Activated CD8-positive, alpha-beta T cell treated with anti-CD3 and anti-CD28 coated beads for 36 hours (primary cell): ENCODE results near the gene COL5A1. TPM values are rescaled to one million over a fixed set of nuclear protein-coding genes. Genes with fewer than 3 reads are reported as not detected.

ENCODE experiments used
- ATAC-seq: fragments of 200-7000 bp; cut with Tn5 transposase; one replicate; pipeline ENCODE4 v1.10.0; 2021; ENCODE audit warnings: mild to moderate bottlenecking, moderate library complexity
- CTCF ChIA-PET: fragments of 350-600 bp; sonication (Branson Sonifier 250); formaldehyde crosslinking; loops from one replicate; lab custom pipeline; 2021; ENCODE audit warnings: antibody characterized with exemption; lab: Charles Lee
- POLR2A ChIA-PET: fragments of 350-600 bp; sonication (Branson Sonifier 250); formaldehyde crosslinking; loops from one replicate; lab custom pipeline; 2021; ENCODE audit warnings: antibody characterized with exemption; lab: Charles Lee
- DNase-seq: peaks from one replicate; pipeline ENCODE4 v3.0.0-alpha.2; 2020
- H3K27ac Mint-ChIP-seq: one replicate; pipeline ENCODE4 v1.8.0; 2021; ENCODE audit warnings: mild to moderate bottlenecking, mixed read lengths
- H3K27me3 Mint-ChIP-seq: one replicate; pipeline ENCODE4 v1.8.0; 2021; ENCODE audit warnings: mixed read lengths
- H3K36me3 Mint-ChIP-seq: one replicate; pipeline ENCODE4 v1.8.0; 2021; ENCODE audit warnings: low read depth, mixed read lengths
- H3K4me1 Mint-ChIP-seq: one replicate; pipeline ENCODE4 v1.8.0; 2021; ENCODE audit warnings: low read depth, mixed read lengths
- H3K4me3 Mint-ChIP-seq: one replicate; pipeline ENCODE4 v1.8.0; 2021; ENCODE audit warnings: mild to moderate bottlenecking, moderate library complexity, mixed read lengths
- H3K9me3 Mint-ChIP-seq: one replicate; pipeline ENCODE4 v1.8.0; 2021; ENCODE audit warnings: mixed read lengths
- CTCF ChIP-seq: fragments of 200-600 bp; IDR thresholded peaks from one replicate; pipeline ENCODE4 v1.8.0; 2022; ENCODE audit warnings: antibody characterized with exemption, mild to moderate bottlenecking
- intact Hi-C: fragments of 100-400 bp; cut with micrococcal nuclease; formaldehyde crosslinking; loops from one replicate; pipeline ENCODE4 v1.10.0; 2022
- total RNA-seq, 2 experiments: library from RNA; stranded (reverse); gene quantifications; one replicate each; pipeline ENCODE4 v1.2.3, GENCODE V29; 2021

COL5A1 gene
- total RNA-seq, 2 experiments from 2014 or later: 0.29 to 0.34 TPM

- intact Hi-C loops: no loop called here
- POLR2A ChIA-PET: no interaction called here
- DNase-seq (no peak), ATAC-seq (no peak)
- H3K27me3 Mint-ChIP-seq: no peaks in the 10 kb centered on the region
- no peaks in the 10 kb centered on the region for H3K36me3 Mint-ChIP-seq
- no peak overlapping the region for H3K27ac Mint-ChIP-seq
- H3K4me1 Mint-ChIP-seq: no peaks in the 10 kb centered on the region
- peaks cover 4% of the 10 kb centered on the region for H3K9me3 Mint-ChIP-seq
- TF ChIP-seq CTCF: no peak
- CTCF ChIA-PET: no interaction called here
- no peak overlapping the region for H3K4me3 Mint-ChIP-seq
These were observed 13.5 kb downstream of the COL5A1 start for GRCh38 chr9:134655101-134655500.

GRCh38 chr9:134655586-134656333 is 14.2 kb downstream of the COL5A1 start:
- Mint-ChIP-seq H3K27me3 (no peaks in the 10 kb centered on the region), H3K36me3 (peaks cover under 1% of the 10 kb centered on the region), H3K9me3 (peaks cover 7% of the 10 kb centered on the region), H3K4me3 (no peak overlapping the region), H3K27ac (no peak overlapping the region), H3K4me1 (no peaks in the 10 kb centered on the region)
- intact Hi-C loops: no loop called here
- CTCF ChIA-PET: interaction anchor here (0.7 to 1.0 kb wide), 2 partner anchors 206 to 208 kb away, joined by 3 read pairs; no protein-coding TSS in a partner anchor
- no peak for ATAC-seq
- no peak for TF ChIP-seq CTCF
- POLR2A ChIA-PET: no interaction called here
- DNase-seq: no peak

GRCh38 chr9:134656334-134657006 is 14.9 kb downstream of the COL5A1 start:
- H3K27me3 Mint-ChIP-seq: no peaks in the 10 kb centered on the region
- intact Hi-C loops: no loop called here
- peaks cover 9% of the 10 kb centered on the region for H3K9me3 Mint-ChIP-seq
- ChIA-PET POLR2A (no interaction called here), CTCF (interaction anchor here (0.7 to 1.0 kb wide), 2 partner anchors 207 to 208 kb away, joined by 3 read pairs; no protein-coding TSS in a partner anchor)
- H3K4me1 Mint-ChIP-seq: no peaks in the 10 kb centered on the region
- H3K36me3 Mint-ChIP-seq: peaks cover 2% of the 10 kb centered on the region
- peak; percentile 47 for ATAC-seq
- peak; percentile 23 for DNase-seq
- no peak overlapping the region for H3K27ac Mint-ChIP-seq
- H3K4me3 Mint-ChIP-seq: no peak overlapping the region
- no peak for TF ChIP-seq CTCF

- Mint-ChIP-seq H3K4me3 (no peak overlapping the region), H3K27ac (no peak overlapping the region), H3K4me1 (no peaks in the 10 kb centered on the region), H3K9me3 (peaks cover 9% of the 10 kb centered on the region), H3K27me3 (peaks cover 2% of the 10 kb centered on the region), H3K36me3 (peaks cover 2% of the 10 kb centered on the region)
- TF ChIP-seq CTCF: no peak
- no peak for DNase-seq
- intact Hi-C loops: no loop called here
- POLR2A ChIA-PET: no interaction called here
- CTCF ChIA-PET: interaction anchor here (1.0 kb wide), 1 partner anchor 209 kb away, joined by 3 read pairs; no protein-coding TSS in a partner anchor
- ATAC-seq: no peak
These were observed 16.2 kb downstream of the COL5A1 start for GRCh38 chr9:134657666-134658377.
